VCaP (cell line): ENCODE measurements around the gene FAM43B.
A peak's percentile ranks its signal among the peaks of the same experiment; 100 is the strongest.

Source experiments
- H3K27ac ChIP-seq: fragments of 450-650 bp; 2 replicates; pipeline ENCODE4 v1.5.1; 2017
- TF ChIP-seq, protein P1 (sequence below): fragments of 450-650 bp; conservative IDR thresholded peaks from 2 replicates; pipeline ENCODE4 v1.5.1; 2017; ENCODE audit warnings: mild to moderate bottlenecking, moderate library complexity

Gene FAM43B

DNA sequence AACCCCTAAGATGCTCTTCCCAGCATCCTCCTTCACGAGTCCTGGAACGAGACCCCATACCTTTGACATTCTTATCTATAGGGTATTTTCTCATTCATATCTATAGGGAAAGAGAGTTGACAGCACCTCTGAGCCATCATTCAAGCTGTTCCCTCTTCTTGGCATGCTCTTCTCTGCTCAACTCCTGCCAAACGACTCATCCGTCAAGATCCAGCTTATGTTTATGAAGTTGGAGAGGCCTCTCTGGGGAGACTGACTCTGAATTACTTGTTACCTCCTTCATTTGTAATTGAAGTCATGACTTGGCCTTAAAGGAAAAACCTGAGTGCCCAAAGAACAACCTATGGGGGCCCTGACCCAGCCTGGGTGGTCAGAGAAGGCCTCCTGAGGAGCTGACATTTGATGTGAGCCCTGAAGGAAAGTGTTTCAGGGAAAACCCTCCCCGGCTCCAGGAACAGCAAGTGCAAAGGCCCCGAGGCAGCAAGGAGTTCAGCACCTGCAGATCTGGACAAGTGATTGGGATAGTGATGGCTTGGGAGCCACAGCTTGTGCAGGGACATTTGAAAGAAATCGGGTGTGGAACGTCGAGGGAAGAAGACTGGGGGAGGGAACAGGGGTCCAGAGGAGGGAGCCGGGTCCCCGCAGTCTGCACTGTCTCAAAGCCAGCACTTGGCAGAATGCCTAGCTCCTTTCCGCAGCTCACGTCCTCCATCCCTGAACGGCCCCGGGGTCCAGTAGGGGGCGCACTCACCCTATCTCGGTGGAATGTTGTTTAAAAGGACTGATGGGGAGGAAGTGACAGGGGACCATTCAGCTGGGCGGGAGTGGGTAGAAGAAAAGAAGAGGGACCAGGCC is 22.5 kb downstream of the FAM43B start:
- TF ChIP-seq, protein P1, sequence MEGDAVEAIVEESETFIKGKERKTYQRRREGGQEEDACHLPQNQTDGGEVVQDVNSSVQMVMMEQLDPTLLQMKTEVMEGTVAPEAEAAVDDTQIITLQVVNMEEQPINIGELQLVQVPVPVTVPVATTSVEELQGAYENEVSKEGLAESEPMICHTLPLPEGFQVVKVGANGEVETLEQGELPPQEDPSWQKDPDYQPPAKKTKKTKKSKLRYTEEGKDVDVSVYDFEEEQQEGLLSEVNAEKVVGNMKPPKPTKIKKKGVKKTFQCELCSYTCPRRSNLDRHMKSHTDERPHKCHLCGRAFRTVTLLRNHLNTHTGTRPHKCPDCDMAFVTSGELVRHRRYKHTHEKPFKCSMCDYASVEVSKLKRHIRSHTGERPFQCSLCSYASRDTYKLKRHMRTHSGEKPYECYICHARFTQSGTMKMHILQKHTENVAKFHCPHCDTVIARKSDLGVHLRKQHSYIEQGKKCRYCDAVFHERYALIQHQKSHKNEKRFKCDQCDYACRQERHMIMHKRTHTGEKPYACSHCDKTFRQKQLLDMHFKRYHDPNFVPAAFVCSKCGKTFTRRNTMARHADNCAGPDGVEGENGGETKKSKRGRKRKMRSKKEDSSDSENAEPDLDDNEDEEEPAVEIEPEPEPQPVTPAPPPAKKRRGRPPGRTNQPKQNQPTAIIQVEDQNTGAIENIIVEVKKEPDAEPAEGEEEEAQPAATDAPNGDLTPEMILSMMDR, result peak; percentile 62
- H3K27ac ChIP-seq, result no peak overlapping the region

DNA sequence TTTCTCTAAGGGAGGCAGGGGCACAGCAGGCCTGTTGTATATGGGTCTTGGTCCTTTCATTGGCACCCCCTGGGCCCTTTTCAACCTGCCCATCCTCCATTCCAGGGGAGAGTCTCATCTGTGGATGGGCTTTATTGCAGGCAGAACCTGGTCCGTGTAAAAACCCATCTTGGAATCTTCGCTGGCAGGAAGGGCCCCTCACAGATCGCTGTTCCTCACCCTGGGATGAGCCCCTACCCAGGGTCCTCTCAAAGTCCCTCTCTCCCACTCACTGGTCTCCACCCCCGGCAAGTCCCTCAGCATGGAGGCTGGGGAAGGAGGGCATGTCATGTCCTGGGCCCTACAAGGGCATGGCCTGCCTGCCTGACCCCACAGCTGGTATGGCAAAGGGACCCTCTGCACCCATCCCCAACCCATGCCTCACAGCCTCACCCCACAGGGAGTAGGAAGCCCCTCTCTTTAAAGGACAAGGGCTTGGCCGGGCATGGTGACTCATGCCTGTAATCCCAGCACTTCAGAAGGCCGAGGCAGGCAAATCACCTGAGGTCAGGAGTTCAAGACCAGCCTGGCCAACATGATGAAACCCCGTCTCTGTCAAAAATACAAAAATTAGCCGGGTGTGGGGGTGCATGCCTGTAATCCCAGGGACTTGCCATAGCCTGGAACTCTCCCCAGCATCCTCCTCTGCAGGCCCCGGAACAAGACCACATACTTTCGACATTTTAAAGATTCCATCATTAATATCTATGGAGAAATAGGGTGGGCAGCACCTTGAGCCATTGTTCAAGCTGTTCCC is 23.4 kb downstream of the FAM43B start:
- TF ChIP-seq, protein P1, result peak; percentile 2; the same call in 1 of the 2 replicates
- H3K27ac ChIP-seq, result no peak overlapping the region

DNA sequence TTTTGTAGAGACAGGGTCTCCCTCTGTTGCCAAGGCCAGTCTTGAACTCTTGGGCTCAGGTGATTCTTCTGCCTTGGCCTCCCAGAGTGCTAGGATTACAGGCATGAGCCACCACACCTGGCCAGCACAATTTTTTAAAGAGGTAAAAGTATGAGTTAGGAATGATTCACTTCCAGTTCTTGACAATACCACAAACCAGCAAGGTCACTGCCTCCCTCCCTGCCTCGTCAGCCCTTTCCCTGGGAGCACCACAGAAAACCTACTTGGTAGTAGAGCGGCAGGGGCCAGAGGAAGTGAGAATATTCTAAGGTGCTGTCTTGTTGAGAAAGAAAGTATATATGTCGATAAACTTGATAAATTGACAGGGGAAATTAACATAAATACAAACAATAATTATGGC is 25.7 kb downstream of the FAM43B start:
- no peak overlapping the region for H3K27ac ChIP-seq
- TF ChIP-seq, protein P1, result no peak

DNA sequence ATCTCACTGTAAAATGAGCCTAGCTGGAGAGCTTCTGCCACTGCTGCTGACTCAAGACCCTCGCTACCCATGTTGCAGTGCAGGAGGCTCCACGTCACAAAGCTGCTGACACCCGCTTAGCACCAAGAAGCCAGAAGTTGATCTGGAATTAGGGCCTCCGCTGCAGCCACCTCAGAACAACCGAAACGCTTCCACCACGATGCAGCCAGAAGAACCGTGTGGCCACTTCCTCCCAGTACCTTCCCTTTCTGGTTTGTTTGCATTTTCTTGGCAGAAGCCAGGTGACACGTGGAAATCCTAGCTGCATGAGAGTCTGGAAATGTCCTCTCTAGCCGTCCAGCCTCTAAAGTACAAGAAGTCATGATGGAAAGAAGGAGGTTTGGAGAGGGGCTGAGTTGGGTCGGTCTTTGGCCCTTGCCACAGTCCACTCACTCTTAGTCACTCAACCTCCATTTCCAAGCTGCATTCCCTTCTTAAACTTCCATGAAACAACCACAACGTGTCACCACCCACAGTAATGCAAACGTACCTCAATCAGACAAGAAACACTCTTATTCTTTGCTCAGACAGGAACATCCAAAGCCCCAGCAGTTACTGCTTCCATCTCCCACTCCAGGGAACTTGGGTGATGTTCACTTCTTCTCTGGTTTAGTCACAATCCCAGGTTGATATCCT is 26.5 kb downstream of the FAM43B start:
- TF ChIP-seq, protein P1, result no peak
- no peak overlapping the region for H3K27ac ChIP-seq

DNA sequence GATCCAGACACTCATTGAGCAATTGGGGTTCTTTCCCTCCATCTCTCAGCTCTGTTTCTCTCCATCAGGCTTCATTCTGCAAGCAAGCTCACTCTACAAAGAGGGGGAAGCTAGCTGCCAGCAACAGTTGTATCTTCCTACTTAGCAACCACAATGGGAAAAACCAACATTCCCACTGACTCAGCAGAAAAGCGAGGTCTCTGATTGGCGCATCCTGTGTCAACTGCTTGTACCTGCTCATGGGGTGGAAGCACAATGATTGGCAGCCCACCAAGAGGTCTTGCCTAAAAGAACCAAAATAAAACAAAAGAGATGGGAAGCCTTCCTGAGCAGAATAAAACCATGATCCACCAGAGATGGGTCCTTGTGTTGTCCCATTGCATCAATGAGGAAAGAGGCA is 32.5 kb downstream of the FAM43B start:
- TF ChIP-seq, protein P1, result no peak
- H3K27ac ChIP-seq, result no peak overlapping the region

DNA sequence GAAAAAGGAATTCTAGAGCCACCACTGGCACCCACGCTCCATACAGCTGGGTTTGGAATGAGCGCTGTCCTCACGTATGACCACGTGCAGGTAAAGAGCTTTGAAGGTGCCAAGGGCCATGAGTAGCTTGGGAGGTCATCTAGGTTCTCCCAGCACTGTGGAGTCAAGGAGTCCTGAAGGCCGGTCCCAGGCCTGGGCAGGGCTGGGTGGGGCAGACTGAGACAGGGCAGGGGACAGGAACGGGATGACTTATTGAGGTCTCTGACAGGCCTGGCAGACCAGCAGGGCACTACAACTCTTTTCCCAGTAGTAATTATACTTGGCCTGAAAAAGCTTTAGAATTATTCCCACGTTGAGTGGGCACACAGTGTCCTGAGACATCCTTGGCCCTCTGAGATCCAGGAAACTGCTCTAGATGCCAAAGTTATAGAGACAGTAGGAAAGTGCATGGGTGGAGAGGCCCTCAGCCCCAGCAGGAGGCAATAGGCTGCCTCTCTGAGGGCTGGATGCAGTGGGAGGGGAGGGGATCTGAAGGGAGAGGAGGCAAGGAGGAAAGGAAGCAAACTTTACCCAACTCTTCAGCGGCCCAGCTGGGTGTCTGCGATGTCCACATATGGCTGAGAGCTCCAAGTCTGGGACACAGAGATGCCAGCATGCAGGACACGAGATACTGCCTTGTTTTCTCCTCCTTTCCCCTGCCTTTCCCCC is 34.7 kb downstream of the FAM43B start:
- H3K27ac ChIP-seq, result no peak overlapping the region

More for the DNA sequence above, 34.7 kb downstream of the FAM43B start:
- TF ChIP-seq, protein P1, result no peak
